Measurements from ENCODE around the gene RNU1-1.
"Not testable (repeated sequence)": the region's sequence is repeated elsewhere in the genome, so short reads cannot be mapped to it uniquely, and the experiment has no call there.

RNU1-1 gene

GRCh38 chr1:16491056-16491675 is 22.9 kb downstream of the RNU1-1 start:
- DNase-seq, result no peak

GRCh38 chr1:16489195-16489880 is 24.7 kb downstream of the RNU1-1 start:
- not testable (repeated sequence) for DNase-seq

GRCh38 chr1:16487011-16487410 is 27.1 kb downstream of the RNU1-1 start:
- not testable (repeated sequence) for DNase-seq

- DNase-seq, result not testable (repeated sequence)
Measured at GRCh38 chr1:16486316-16486715, 27.8 kb downstream of the RNU1-1 start.

GRCh38 chr1:16484931-16485330 is 29.2 kb downstream of the RNU1-1 start:
- DNase-seq, result no peak

GRCh38 chr1:16484501-16484835 is 29.6 kb downstream of the RNU1-1 start:
- no peak for DNase-seq

- DNase-seq, result not testable (repeated sequence)
Measured at GRCh38 chr1:16483639-16484500, 30.2 kb downstream of the RNU1-1 start.

GRCh38 chr1:16483146-16483545 is 30.9 kb downstream of the RNU1-1 start:
- not testable (repeated sequence) for DNase-seq

GRCh38 chr1:16478091-16478490 is 36.0 kb downstream of the RNU1-1 start:
- no peak for DNase-seq

GRCh38 chr1:16475771-16476770 is 38.0 kb downstream of the RNU1-1 start:
- not testable (repeated sequence) for DNase-seq

GRCh38 chr1:16474891-16475290 is 39.2 kb downstream of the RNU1-1 start:
- not testable (repeated sequence) for DNase-seq

GRCh38 chr1:16474166-16474800 is 39.8 kb downstream of the RNU1-1 start:
- DNase-seq, result no peak

- DNase-seq, result no peak
Measured at GRCh38 chr1:16468558-16468957, 45.5 kb downstream of the RNU1-1 start.

GRCh38 chr1:16464917-16465625 is 49.0 kb downstream of the RNU1-1 start:
- DNase-seq, result no peak
